ENCODE data around the gene NHERF1. TPM values are rescaled to one million over a fixed set of nuclear protein-coding genes. Genes with fewer than 3 reads are reported as not detected.

The NHERF1 gene
- total RNA-seq, 1 experiment from 2014 or later: 90.8 TPM

DNA sequence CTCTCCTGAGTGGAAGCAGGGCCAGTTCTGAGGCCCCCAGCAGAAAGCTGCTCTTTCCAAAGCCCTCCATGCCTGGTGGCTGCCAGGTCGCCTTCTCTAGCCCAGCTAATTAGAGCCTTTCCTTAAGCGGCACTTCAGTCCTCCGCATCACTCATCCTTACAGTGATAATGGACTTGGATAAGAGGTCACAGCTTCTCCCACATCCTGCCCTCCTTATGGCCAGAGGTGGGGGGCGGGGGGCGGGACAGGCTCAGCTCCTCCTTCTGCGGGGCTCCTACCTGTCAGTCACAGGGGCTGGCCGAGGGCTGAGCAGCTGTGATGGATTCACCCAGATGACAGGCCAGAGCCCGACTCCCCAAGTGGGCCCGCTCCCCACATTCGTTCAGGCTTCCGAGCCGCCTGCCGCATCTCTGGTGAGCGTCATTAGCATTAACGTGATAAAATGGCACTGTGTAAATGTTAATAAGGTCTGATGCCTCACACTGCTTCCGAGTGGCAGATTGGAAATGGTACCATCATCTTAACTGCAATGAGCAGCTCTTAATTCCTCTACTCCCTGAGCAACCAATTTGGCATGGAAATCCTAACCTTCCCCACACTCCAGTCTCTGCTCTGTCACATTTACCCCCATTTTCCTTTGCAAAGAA is 70.0 kb downstream of the NHERF1 start:
- CTCF ChIA-PET: no interaction called here
- Histone ChIP-seq H3K36me3 (ENCODE audit: control insufficient read depth, insufficient read depth, low read length) (no peaks in the 10 kb centered on the region), H3K9me3 (ENCODE audit: control insufficient read depth, insufficient read depth, low read depth, low read length) (no peaks in the 10 kb centered on the region), H3K4me3 (ENCODE audit: low read depth in 2 of 2, low read length in 2 of 2) (no peak overlapping the region), H3K4me1 (ENCODE audit: control insufficient read depth, insufficient read depth, low read length) (no peaks in the 10 kb centered on the region), H3K27ac (ENCODE audit: low read length) (no peak overlapping the region), H3K27me3 (ENCODE audit: control insufficient read depth, insufficient read depth, low read length) (no peaks in the 10 kb centered on the region)
- intact Hi-C loops (cut with micrococcal nuclease; ENCODE audit: unreplicated experiment) (no loop called here), in situ Hi-C loops (cut with HindIII; ENCODE audit: low pct_unique_long_range_greater_than_20kb, low sequenced_read_pairs) (no loop called here)
- DNase-seq (ENCODE audit: low read depth, low spot score) (no peak), ATAC-seq (no peak)
- POLR2A ChIA-PET: interaction anchor here (0.6 kb wide), 2 partner anchors 25 to 692 kb away, joined by 5 to 10 read pairs; no protein-coding TSS in a partner anchor
- TF ChIP-seq POLR2AphosphoS5 (IDR thresholded peaks at IDR 0.05; ENCODE audit: low read depth, low read length) (no peak), SIN3A (IDR thresholded peaks at IDR 0.05; ENCODE audit: borderline replicate concordance, insufficient read depth, low read depth, low read length) (no peak), TCF7L2 (IDR thresholded peaks at IDR 0.05; ENCODE audit: low read depth, low read length) (no peak)
- TF ChIP-seq, protein P1, sequence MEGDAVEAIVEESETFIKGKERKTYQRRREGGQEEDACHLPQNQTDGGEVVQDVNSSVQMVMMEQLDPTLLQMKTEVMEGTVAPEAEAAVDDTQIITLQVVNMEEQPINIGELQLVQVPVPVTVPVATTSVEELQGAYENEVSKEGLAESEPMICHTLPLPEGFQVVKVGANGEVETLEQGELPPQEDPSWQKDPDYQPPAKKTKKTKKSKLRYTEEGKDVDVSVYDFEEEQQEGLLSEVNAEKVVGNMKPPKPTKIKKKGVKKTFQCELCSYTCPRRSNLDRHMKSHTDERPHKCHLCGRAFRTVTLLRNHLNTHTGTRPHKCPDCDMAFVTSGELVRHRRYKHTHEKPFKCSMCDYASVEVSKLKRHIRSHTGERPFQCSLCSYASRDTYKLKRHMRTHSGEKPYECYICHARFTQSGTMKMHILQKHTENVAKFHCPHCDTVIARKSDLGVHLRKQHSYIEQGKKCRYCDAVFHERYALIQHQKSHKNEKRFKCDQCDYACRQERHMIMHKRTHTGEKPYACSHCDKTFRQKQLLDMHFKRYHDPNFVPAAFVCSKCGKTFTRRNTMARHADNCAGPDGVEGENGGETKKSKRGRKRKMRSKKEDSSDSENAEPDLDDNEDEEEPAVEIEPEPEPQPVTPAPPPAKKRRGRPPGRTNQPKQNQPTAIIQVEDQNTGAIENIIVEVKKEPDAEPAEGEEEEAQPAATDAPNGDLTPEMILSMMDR (IDR thresholded peaks at IDR 0.05): no peak
- TF ChIP-seq, protein P2, sequence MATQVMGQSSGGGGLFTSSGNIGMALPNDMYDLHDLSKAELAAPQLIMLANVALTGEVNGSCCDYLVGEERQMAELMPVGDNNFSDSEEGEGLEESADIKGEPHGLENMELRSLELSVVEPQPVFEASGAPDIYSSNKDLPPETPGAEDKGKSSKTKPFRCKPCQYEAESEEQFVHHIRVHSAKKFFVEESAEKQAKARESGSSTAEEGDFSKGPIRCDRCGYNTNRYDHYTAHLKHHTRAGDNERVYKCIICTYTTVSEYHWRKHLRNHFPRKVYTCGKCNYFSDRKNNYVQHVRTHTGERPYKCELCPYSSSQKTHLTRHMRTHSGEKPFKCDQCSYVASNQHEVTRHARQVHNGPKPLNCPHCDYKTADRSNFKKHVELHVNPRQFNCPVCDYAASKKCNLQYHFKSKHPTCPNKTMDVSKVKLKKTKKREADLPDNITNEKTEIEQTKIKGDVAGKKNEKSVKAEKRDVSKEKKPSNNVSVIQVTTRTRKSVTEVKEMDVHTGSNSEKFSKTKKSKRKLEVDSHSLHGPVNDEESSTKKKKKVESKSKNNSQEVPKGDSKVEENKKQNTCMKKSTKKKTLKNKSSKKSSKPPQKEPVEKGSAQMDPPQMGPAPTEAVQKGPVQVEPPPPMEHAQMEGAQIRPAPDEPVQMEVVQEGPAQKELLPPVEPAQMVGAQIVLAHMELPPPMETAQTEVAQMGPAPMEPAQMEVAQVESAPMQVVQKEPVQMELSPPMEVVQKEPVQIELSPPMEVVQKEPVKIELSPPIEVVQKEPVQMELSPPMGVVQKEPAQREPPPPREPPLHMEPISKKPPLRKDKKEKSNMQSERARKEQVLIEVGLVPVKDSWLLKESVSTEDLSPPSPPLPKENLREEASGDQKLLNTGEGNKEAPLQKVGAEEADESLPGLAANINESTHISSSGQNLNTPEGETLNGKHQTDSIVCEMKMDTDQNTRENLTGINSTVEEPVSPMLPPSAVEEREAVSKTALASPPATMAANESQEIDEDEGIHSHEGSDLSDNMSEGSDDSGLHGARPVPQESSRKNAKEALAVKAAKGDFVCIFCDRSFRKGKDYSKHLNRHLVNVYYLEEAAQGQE (IDR thresholded peaks at IDR 0.05; ENCODE audit: insufficient read depth in 1 of 2, low read depth in 2 of 2, low read length in 1 of 2): no peak
- BruUV-seq (replicated peaks): no TSS peak

Small RNA genes within 50 kb of the gene (microRNA-seq; reads per million reads assigned to microRNA genes)
- 209 reads per million, percentile 62 among the genes with 10 or more reads in this experiment for gene MIR3615 (ENCODE audit: unreplicated experiment)

Other genes with a start within 250 kb of the NHERF1 start
- not detected for gene CD300LB, start 217.2 kb upstream of the NHERF1 start, total RNA-seq (2021; ENCODE audit: unreplicated experiment)
- not detected for gene CD300C, start 202.5 kb upstream of the NHERF1 start, total RNA-seq (2021; ENCODE audit: unreplicated experiment)
- gene CD300H, start 181.1 kb upstream of the NHERF1 start, total RNA-seq (2021; ENCODE audit: unreplicated experiment): not detected
- gene CD300LD, start 156.3 kb upstream of the NHERF1 start, total RNA-seq (2021; ENCODE audit: unreplicated experiment): not detected
- gene CD300E, start 124.9 kb upstream of the NHERF1 start, total RNA-seq (2021; ENCODE audit: unreplicated experiment): not detected
- gene CD300LF, start 35.7 kb upstream of the NHERF1 start, total RNA-seq (2021; ENCODE audit: unreplicated experiment): not detected
- gene RAB37, start 11.4 kb upstream of the NHERF1 start, total RNA-seq (2021; ENCODE audit: unreplicated experiment): 1.5 TPM
- gene NAT9, start 27.7 kb downstream of the NHERF1 start, total RNA-seq (2021; ENCODE audit: unreplicated experiment): 90.1 TPM
- gene GRIN2C, start 111.3 kb downstream of the NHERF1 start, total RNA-seq (2021; ENCODE audit: unreplicated experiment): 0.10 TPM
- gene FDXR, start 124.4 kb downstream of the NHERF1 start, total RNA-seq (2021; ENCODE audit: unreplicated experiment): 21.8 TPM
- gene FADS6, start 145.0 kb downstream of the NHERF1 start, total RNA-seq (2021; ENCODE audit: unreplicated experiment): not detected
- gene USH1G, start 174.6 kb downstream of the NHERF1 start, total RNA-seq (2021; ENCODE audit: unreplicated experiment): not detected
- not detected for gene OTOP2, start 175.6 kb downstream of the NHERF1 start, total RNA-seq (2021; ENCODE audit: unreplicated experiment)
- not detected for gene OTOP3, start 187.3 kb downstream of the NHERF1 start, total RNA-seq (2021; ENCODE audit: unreplicated experiment)
- gene HID1, start 224.1 kb downstream of the NHERF1 start, total RNA-seq (2021; ENCODE audit: unreplicated experiment): 10.9 TPM
- 32.0 TPM for gene CDR2L, start 239.0 kb downstream of the NHERF1 start, total RNA-seq (2021; ENCODE audit: unreplicated experiment)